ENCODE results near the gene ABAT.

Gene ABAT

DNA sequence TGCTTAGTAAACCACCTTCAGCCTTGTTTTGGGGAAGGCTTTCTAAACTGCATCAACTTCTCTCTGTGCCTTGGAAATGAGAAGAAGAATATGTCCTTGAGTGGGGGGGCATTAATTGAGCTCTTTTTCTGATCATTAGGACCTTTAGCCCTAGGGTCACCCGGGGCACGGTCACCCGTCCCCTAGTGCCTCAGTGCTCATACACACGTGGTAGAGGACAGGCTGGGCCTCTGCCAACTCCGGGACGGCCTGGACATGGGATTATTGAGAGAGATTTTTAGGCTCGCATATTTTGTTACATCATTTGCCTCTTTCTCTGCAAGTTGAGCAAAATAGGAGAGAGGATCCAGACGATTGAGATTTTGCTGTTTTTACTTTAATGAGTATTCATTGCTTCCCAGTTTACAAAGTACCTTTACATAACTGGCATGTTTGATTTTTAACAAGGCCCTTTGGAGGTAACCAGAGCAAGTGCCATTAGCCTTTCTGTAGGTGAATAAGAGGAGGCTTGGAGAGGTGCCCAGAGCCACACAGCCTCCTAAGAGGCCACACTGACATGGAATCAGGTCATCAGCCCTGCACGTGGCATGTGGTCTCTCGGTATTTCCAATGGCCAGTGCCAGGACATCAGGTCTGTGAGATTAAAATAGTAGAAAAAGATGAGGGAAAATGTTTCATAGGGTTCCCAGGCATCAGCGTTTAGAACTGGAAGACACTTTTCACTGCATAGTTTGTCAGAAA, 134.4 kb downstream of the ABAT start:
- TF ChIP-seq POLR2AphosphoS5 (IDR thresholded peaks at IDR 0.05; ENCODE audit: low read depth, low read length) (no peak), REST (IDR thresholded peaks at IDR 0.05; ENCODE audit: insufficient read depth in 1 of 2, low read depth in 2 of 2, low read length in 2 of 2) (no peak), TAF1 (IDR thresholded peaks at IDR 0.05; ENCODE audit: borderline replicate concordance, insufficient read depth, low read length) (no peak), SIN3A (IDR thresholded peaks at IDR 0.05; ENCODE audit: borderline replicate concordance, insufficient read depth, low read length) (no peak)

GRCh38 chr16:8812162-8812843, 137.9 kb downstream of the ABAT start:
- TF ChIP-seq SIN3A (IDR thresholded peaks at IDR 0.05; ENCODE audit: borderline replicate concordance, insufficient read depth, low read length), result no peak
- TF ChIP-seq REST (IDR thresholded peaks at IDR 0.05; ENCODE audit: insufficient read depth in 1 of 2, low read depth in 2 of 2, low read length in 2 of 2), result no peak
- no peak for TF ChIP-seq FOXP2 (optimal IDR thresholded peaks at IDR 0.05; ENCODE audit: borderline replicate concordance, extremely low read depth, extremely low read length, insufficient read depth)
- TF ChIP-seq POLR2AphosphoS5 (IDR thresholded peaks at IDR 0.05; ENCODE audit: low read depth, low read length), result no peak
- TF ChIP-seq TAF1 (IDR thresholded peaks at IDR 0.05; ENCODE audit: borderline replicate concordance, insufficient read depth, low read length), result no peak

DNA sequence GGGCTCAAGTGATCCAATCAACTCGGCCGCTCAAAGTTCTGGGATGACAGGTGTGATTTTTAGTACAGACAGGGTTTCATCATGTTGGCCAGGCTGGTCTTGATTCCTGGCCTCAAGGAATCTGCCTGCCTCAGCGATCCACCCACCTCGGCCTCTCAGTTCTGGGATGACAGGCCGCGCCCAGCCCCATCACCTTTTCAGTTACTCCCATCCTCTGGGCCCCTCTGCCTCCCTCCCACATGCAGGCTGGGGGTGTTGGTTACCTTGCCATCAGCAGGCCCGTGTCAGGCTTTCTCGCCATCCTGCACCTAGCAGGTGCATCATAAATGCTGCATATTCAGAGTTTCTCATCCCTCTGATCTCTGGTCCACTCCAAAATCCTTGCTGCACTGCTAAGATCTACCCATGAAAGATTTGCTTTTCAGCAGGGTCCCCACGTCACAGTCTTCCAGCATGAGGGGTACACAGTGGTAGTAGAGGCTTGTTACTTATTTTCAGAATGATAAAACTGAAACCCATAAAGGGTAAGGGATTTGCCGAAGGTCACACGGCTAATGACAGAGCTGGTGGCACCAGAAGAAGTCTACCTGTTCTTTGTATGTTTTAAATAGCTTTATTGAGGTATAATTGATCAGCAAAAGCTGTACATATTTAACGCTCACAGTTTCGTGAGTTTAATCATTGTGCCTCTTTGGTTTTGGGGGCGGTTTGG, 139.8 kb downstream of the ABAT start:
- TF ChIP-seq SIN3A (IDR thresholded peaks at IDR 0.05; ENCODE audit: borderline replicate concordance, insufficient read depth, low read length) (no peak), FOXP2 (optimal IDR thresholded peaks at IDR 0.05; ENCODE audit: borderline replicate concordance, extremely low read depth, extremely low read length, insufficient read depth) (no peak)

DNA sequence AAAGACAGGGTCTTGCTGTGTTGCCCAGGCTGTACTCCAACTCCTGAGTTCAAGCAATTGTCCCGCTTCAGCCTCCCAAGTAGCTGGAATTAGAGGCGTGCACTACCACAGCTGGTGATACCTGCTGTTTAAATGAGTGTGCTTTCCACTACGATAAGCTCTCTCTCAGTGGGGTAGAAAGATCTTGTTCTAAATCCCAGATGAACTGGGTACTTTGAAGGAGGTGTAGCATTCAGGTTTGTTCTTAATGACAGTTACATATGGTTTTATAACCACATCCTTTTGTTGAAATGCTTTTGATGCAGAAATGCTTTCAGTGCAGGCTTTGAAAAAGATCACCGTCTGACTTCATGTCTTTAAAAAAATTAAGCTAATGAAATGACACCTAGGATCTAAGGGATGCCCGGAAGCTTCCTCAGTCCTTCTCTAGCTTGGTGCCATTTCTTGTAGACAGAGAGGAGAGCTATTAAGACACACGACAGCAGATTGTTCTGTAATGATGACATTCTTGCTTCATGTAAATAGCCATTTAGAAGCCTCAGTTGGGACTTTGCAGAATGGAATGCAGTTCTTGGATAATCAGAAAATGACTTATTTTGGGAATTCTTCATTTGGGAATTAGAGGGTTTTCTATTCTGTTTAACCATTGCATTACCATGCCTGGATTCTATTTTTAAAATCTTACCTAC, 142.7 kb downstream of the ABAT start:
- TF ChIP-seq FOXP2 (optimal IDR thresholded peaks at IDR 0.05; ENCODE audit: borderline replicate concordance, extremely low read depth, extremely low read length, insufficient read depth), result no peak
- no peak for TF ChIP-seq SIN3A (IDR thresholded peaks at IDR 0.05; ENCODE audit: borderline replicate concordance, insufficient read depth, low read length)
- no peak for TF ChIP-seq REST (IDR thresholded peaks at IDR 0.05; ENCODE audit: insufficient read depth in 1 of 2, low read depth in 2 of 2, low read length in 2 of 2)
- TF ChIP-seq TAF1 (IDR thresholded peaks at IDR 0.05; ENCODE audit: borderline replicate concordance, insufficient read depth, low read length), result no peak
- no peak for TF ChIP-seq POLR2AphosphoS5 (IDR thresholded peaks at IDR 0.05; ENCODE audit: low read depth, low read length)

All from PFSK-1 (cell line).